AG10803 (cell line): ENCODE measurements around the gene B3GALT5.

Experiments
- DNase-seq: peaks from one replicate; pipeline ENCODE4 v3.0.0; 2010; ENCODE audit warnings: low read depth
- H3K4me3 ChIP-seq: 2 replicates; pipeline ENCODE4 v1.5.1; 2011; ENCODE audit warnings: mild to moderate bottlenecking, low read length, control low read depth
- CTCF ChIP-seq: conservative IDR thresholded peaks from 2 replicates; pipeline ENCODE4 v1.5.1; 2011; ENCODE audit warnings: mild to moderate bottlenecking, low read length, control low read depth, inconsistent platforms

Gene B3GALT5

GRCh38 chr21:39651206-39651605 is 38.5 kb downstream of the B3GALT5 start:
- TF ChIP-seq CTCF, result no peak
- DNase-seq, result peak; percentile 44
- H3K4me3 ChIP-seq, result no peak overlapping the region

GRCh38 chr21:39654951-39655350 is 42.2 kb downstream of the B3GALT5 start:
- no peak for TF ChIP-seq CTCF
- no peak overlapping the region for H3K4me3 ChIP-seq

GRCh38 chr21:39655589-39655988 is 42.8 kb downstream of the B3GALT5 start:
- TF ChIP-seq CTCF, result no peak
- DNase-seq, result no peak
- no peak overlapping the region for H3K4me3 ChIP-seq

More at GRCh38 chr21:39654951-39655350, 42.2 kb downstream of the B3GALT5 start:
- DNase-seq, result no peak

- no peak for DNase-seq
- no peak for TF ChIP-seq CTCF
- no peak overlapping the region for H3K4me3 ChIP-seq
Observed at GRCh38 chr21:39656209-39656608, 43.5 kb downstream of the B3GALT5 start.

- DNase-seq, result no peak
- no peak overlapping the region for H3K4me3 ChIP-seq
- TF ChIP-seq CTCF, result no peak
Observed at GRCh38 chr21:39657091-39657689, 44.5 kb downstream of the B3GALT5 start.

- DNase-seq, result no peak
- no peak overlapping the region for H3K4me3 ChIP-seq
- TF ChIP-seq CTCF, result no peak
Observed at GRCh38 chr21:39658066-39658465, 45.3 kb downstream of the B3GALT5 start.

GRCh38 chr21:39659070-39659815 is 46.5 kb downstream of the B3GALT5 start:
- H3K4me3 ChIP-seq, result no peak overlapping the region
- TF ChIP-seq CTCF, result no peak
- no peak for DNase-seq
